ENCODE measurements around the gene GRK7.
"Not testable (repeated sequence)": the region's sequence is repeated elsewhere in the genome, so short reads cannot be mapped to it uniquely, and the experiment has no call there.

GRCh38 chr3:141762552-141762951, 656 bp upstream of the GRK7 start:
- not testable (repeated sequence) for TF ChIP-seq CTCF, POLR2A, EP300 (IDR thresholded peaks at IDR 0.05)

All from tibial nerve (tissue), 4 donors.